Loucy (cell line): Measurements from ENCODE around the gene PTGES.

Experiments used
- H2AFZ ChIP-seq: fragments of 200-600 bp; sonication (generic); 2 replicates; pipeline ENCODE4 v1.6.0; 2016; ENCODE audit warnings: antibody characterized with exemption, mild to moderate bottlenecking, low read length, moderate library complexity
- H3F3A ChIP-seq: fragments of 200-600 bp; 2 replicates; pipeline ENCODE4 v1.6.0; 2016; ENCODE audit warnings: antibody characterized with exemption, low read depth, mild to moderate bottlenecking
- H3K27me3 ChIP-seq: fragments of 200-600 bp; sonication (generic); 2 replicates; pipeline ENCODE4 v1.6.1; 2014; ENCODE audit warnings: low read length, mild to moderate bottlenecking; ENCODE audit not compliant: insufficient read depth, poor library complexity, severe bottlenecking
- H3K36me3 ChIP-seq: fragments of 200-600 bp; sonication (generic); 2 replicates; pipeline ENCODE4 v1.6.1; 2016; ENCODE audit warnings: low read length; ENCODE audit not compliant: insufficient read depth
- H3K4me1 ChIP-seq: fragments of 200-600 bp; sonication (generic); 2 replicates; pipeline ENCODE4 v1.5.1; 2014; ENCODE audit warnings: low read length, mild to moderate bottlenecking; ENCODE audit not compliant: insufficient read depth, poor library complexity, severe bottlenecking
- H3K4me2 ChIP-seq: fragments of 200-600 bp; sonication (generic); 2 replicates; pipeline ENCODE4 v1.6.0; 2014; ENCODE audit warnings: antibody characterized with exemption, low read length, low read depth, mild to moderate bottlenecking; ENCODE audit not compliant: poor library complexity, severe bottlenecking
- H3K4me3 ChIP-seq: fragments of 200-600 bp; sonication (generic); 2 replicates; pipeline ENCODE4 v1.5.1; 2014; ENCODE audit warnings: low read length, mild to moderate bottlenecking, mixed read lengths; ENCODE audit not compliant: poor library complexity, severe bottlenecking
- H3K79me2 ChIP-seq: fragments of 200-600 bp; sonication (generic); 2 replicates; pipeline ENCODE4 v1.6.1; 2014; ENCODE audit warnings: low read length; ENCODE audit not compliant: insufficient read depth
- H3K9ac ChIP-seq: fragments of 200-600 bp; sonication (generic); 2 replicates; pipeline ENCODE4 v1.6.0; 2014; ENCODE audit warnings: mild to moderate bottlenecking, low read depth, low read length, moderate library complexity; ENCODE audit not compliant: poor library complexity, severe bottlenecking
- H3K9me2 ChIP-seq: fragments of 200-600 bp; sonication (generic); replicated peaks from 2 replicates; pipeline ENCODE4 v1.6.1; 2016; ENCODE audit warnings: low read depth, low read length, mixed read lengths
- H3K9me3 ChIP-seq: fragments of 200-600 bp; sonication (generic); 2 replicates; pipeline ENCODE4 v1.6.1; 2014; ENCODE audit warnings: mild to moderate bottlenecking, antibody characterized with exemption, low read length, low read depth; ENCODE audit not compliant: insufficient read depth
- H4K20me1 ChIP-seq: fragments of 200-600 bp; sonication (generic); 2 replicates; pipeline ENCODE4 v1.6.0; 2014; ENCODE audit warnings: antibody characterized with exemption, low read length, mild to moderate bottlenecking; ENCODE audit not compliant: insufficient read depth, poor library complexity, severe bottlenecking
- EZH2phosphoT487 ChIP-seq: fragments of 200-600 bp; IDR thresholded peaks from 2 replicates; pipeline ENCODE4 v1.6.1; 2018; ENCODE audit warnings: antibody characterized with exemption, mild to moderate bottlenecking, moderate library complexity, borderline replicate concordance
- TF ChIP-seq, protein P1 (sequence below): fragments of 200-600 bp; sonication (generic); conservative IDR thresholded peaks from 2 replicates; pipeline ENCODE4 v1.5.1; 2014; ENCODE audit warnings: mild to moderate bottlenecking, antibody characterized with exemption, low read length

Gene PTGES

GRCh38 chr9:129740666-129741464 lies 12.0 kb downstream of the PTGES start:
- H3K79me2 ChIP-seq: no peaks in the 10 kb centered on the region
- no peak overlapping the region for H2AFZ ChIP-seq
- no peaks in the 10 kb centered on the region for H3K9me2 ChIP-seq
- no peaks in the 10 kb centered on the region for H3K36me3 ChIP-seq
- no peaks in the 10 kb centered on the region for H3K9me3 ChIP-seq
- H3K4me2 ChIP-seq: no peak overlapping the region
- H3K9ac ChIP-seq: no peak overlapping the region
- no peaks in the 10 kb centered on the region for H4K20me1 ChIP-seq
- no peak overlapping the region for H3K4me3 ChIP-seq
- no peaks in the 10 kb centered on the region for H3F3A ChIP-seq
- H3K4me1 ChIP-seq: no peaks in the 10 kb centered on the region
- H3K27me3 ChIP-seq: no peaks in the 10 kb centered on the region
- TF ChIP-seq, protein P1, sequence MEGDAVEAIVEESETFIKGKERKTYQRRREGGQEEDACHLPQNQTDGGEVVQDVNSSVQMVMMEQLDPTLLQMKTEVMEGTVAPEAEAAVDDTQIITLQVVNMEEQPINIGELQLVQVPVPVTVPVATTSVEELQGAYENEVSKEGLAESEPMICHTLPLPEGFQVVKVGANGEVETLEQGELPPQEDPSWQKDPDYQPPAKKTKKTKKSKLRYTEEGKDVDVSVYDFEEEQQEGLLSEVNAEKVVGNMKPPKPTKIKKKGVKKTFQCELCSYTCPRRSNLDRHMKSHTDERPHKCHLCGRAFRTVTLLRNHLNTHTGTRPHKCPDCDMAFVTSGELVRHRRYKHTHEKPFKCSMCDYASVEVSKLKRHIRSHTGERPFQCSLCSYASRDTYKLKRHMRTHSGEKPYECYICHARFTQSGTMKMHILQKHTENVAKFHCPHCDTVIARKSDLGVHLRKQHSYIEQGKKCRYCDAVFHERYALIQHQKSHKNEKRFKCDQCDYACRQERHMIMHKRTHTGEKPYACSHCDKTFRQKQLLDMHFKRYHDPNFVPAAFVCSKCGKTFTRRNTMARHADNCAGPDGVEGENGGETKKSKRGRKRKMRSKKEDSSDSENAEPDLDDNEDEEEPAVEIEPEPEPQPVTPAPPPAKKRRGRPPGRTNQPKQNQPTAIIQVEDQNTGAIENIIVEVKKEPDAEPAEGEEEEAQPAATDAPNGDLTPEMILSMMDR: no peak
- TF ChIP-seq EZH2phosphoT487: no peak

DNA sequence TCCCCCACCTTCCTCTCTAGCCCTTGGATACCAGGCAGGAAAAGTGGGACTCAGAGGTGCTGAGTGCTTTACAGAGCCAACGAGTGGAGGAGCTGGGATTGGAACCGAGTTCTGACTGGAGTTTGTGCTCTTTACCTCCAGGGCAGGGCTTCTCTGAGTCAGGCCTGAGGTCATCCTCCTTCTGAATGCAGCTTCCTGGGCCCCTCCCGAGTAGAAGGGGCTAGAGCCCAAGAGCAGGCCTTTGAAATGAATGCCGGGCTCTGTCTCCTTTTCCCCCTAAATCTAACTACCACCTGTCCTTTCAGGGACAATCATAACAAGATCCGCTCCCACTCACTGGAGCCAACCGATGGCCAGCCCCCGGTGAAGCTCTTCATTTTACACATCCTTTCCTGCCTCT lies 12.7 kb downstream of the PTGES start:
- Histone ChIP-seq H3K9me2 (no peaks in the 10 kb centered on the region), H3F3A (no peaks in the 10 kb centered on the region)

DNA sequence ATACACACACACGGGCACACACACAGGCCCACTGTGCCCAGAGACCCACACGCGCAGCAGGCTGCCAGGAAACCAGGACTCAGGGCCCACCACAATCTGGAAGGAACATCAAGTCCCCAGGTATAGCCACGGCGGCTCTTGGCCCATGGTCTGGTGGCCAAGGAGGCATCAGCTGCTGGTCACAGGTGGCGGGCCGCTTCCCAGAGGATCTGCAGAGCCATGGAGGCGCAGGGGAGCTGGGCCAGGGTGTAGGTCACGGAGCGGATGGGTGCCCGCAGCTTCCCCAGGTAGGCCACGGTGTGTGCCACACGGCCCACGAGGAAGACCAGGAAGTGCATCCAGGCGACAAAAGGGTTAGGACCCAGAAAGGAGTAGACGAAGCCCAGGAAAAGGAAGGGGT lies 13.4 kb downstream of the PTGES start:
- H2AFZ ChIP-seq: no peak overlapping the region
- no peaks in the 10 kb centered on the region for H3K9me3 ChIP-seq
- H3K79me2 ChIP-seq: no peaks in the 10 kb centered on the region
- H3K9ac ChIP-seq: no peak overlapping the region
- no peak overlapping the region for H3K4me2 ChIP-seq
- no peaks in the 10 kb centered on the region for H4K20me1 ChIP-seq
- no peaks in the 10 kb centered on the region for H3K4me1 ChIP-seq
- H3K4me3 ChIP-seq: no peak overlapping the region
- H3F3A ChIP-seq: no peaks in the 10 kb centered on the region
- no peaks in the 10 kb centered on the region for H3K36me3 ChIP-seq
- no peaks in the 10 kb centered on the region for H3K9me2 ChIP-seq
- H3K27me3 ChIP-seq: no peaks in the 10 kb centered on the region
- TF ChIP-seq, protein P1: no peak
- no peak for TF ChIP-seq EZH2phosphoT487

More for the DNA sequence above, 12.7 kb downstream of the PTGES start:
- Histone ChIP-seq H3K27me3 (no peaks in the 10 kb centered on the region), H3K79me2 (no peaks in the 10 kb centered on the region), H3K4me1 (no peaks in the 10 kb centered on the region), H3K4me3 (no peak overlapping the region), H2AFZ (no peak overlapping the region), H4K20me1 (no peaks in the 10 kb centered on the region), H3K36me3 (no peaks in the 10 kb centered on the region), H3K9me3 (no peaks in the 10 kb centered on the region), H3K4me2 (no peak overlapping the region), H3K9ac (no peak overlapping the region)
- no peak for TF ChIP-seq EZH2phosphoT487
- TF ChIP-seq, protein P1: no peak
